ENCODE measurements around the gene CEBPZ.
"Not testable (repeated sequence)": the region's sequence is repeated elsewhere in the genome, so short reads cannot be mapped to it uniquely, and the experiment has no call there.

Gene CEBPZ

GRCh38 chr2:37243435-37243834 is 12.0 kb upstream of the CEBPZ start:
- POLR2A ChIA-PET: interaction anchor here (2.8 kb wide), 1 partner anchor 12 kb away, joined by 12 read pairs; the partner anchor contains the start of genes CEBPZ and NDUFAF7
- DNase-seq (ENCODE audit: extremely low spot score): no peak
- CTCF ChIA-PET: interaction anchor here (1.6 to 2.4 kb wide), 3 partner anchors 11 to 19 kb away, joined by 6 read pairs; partner anchors contain the start of genes CEBPZ and NDUFAF7
- no peak for TF ChIP-seq CTCF (IDR thresholded peaks at IDR 0.05; ENCODE audit: control extremely low read depth, extremely low read depth, low read depth, missing control alignments)

- POLR2A ChIA-PET: interaction anchor here (1.0 to 1.5 kb wide), 2 partner anchors 12 kb away, joined by 4 to 12 read pairs; no protein-coding TSS in a partner anchor
Observed at GRCh38 chr2:37232131-37232933, 936 bp upstream of the CEBPZ start.

GRCh38 chr2:37230581-37230980 is 815 bp downstream of the CEBPZ start:
- DNase-seq (ENCODE audit: extremely low spot score): no peak
- POLR2A ChIA-PET: no interaction called here
- no peak for TF ChIP-seq CTCF (IDR thresholded peaks at IDR 0.05; ENCODE audit: control extremely low read depth, extremely low read depth, low read depth, missing control alignments)
- CTCF ChIA-PET: no interaction called here

More at GRCh38 chr2:37232131-37232933, 936 bp upstream of the CEBPZ start:
- CTCF ChIA-PET: interaction anchor here (1.1 to 2.2 kb wide), 5 partner anchors 9 to 600 kb away, joined by 3 to 6 read pairs (median 4); no protein-coding TSS in a partner anchor
- DNase-seq (ENCODE audit: extremely low spot score): peak; percentile 37
- no peak for TF ChIP-seq CTCF (IDR thresholded peaks at IDR 0.05; ENCODE audit: control extremely low read depth, extremely low read depth, low read depth, missing control alignments)

- POLR2A ChIA-PET: no interaction called here
- CTCF ChIA-PET: interaction anchor here (1.2 to 1.6 kb wide), 2 partner anchors 10 to 36 kb away, joined by 4 read pairs; no protein-coding TSS in a partner anchor
- DNase-seq (ENCODE audit: extremely low spot score): no peak
- TF ChIP-seq CTCF (IDR thresholded peaks at IDR 0.05; ENCODE audit: control extremely low read depth, extremely low read depth, low read depth, missing control alignments): no peak
Observed at GRCh38 chr2:37228788-37229187, 2.6 kb downstream of the CEBPZ start.

- DNase-seq (ENCODE audit: extremely low spot score): no peak
- POLR2A ChIA-PET: no interaction called here
- TF ChIP-seq CTCF (IDR thresholded peaks at IDR 0.05; ENCODE audit: control extremely low read depth, extremely low read depth, low read depth, missing control alignments): no peak
- CTCF ChIA-PET: no interaction called here
Observed at GRCh38 chr2:37226863-37227262, 4.5 kb downstream of the CEBPZ start.

- CTCF ChIA-PET; DNase-seq (ENCODE audit: extremely low spot score); POLR2A ChIA-PET: not testable (repeated sequence)
Observed at GRCh38 chr2:37225129-37225528, 6.3 kb downstream of the CEBPZ start.

GRCh38 chr2:37224063-37224462 is 7.3 kb downstream of the CEBPZ start:
- no peak for TF ChIP-seq CTCF (IDR thresholded peaks at IDR 0.05; ENCODE audit: control extremely low read depth, extremely low read depth, low read depth, missing control alignments)
- ChIA-PET POLR2A (no interaction called here), CTCF (interaction anchor here (1.5 to 1.6 kb wide), 2 partner anchors 12 to 21 kb away, joined by 4 read pairs; no protein-coding TSS in a partner anchor)
- DNase-seq (ENCODE audit: extremely low spot score): no peak

All from GM10248 (cell line).